ENCODE data around the gene HS2ST1. TPM values are rescaled to one million over a fixed set of nuclear protein-coding genes. Genes with fewer than 3 reads are reported as not detected.

The HS2ST1 gene
- polyA plus RNA-seq, 3 donors = 2.6 to 6.0 (median 4.2) TPM

DNA sequence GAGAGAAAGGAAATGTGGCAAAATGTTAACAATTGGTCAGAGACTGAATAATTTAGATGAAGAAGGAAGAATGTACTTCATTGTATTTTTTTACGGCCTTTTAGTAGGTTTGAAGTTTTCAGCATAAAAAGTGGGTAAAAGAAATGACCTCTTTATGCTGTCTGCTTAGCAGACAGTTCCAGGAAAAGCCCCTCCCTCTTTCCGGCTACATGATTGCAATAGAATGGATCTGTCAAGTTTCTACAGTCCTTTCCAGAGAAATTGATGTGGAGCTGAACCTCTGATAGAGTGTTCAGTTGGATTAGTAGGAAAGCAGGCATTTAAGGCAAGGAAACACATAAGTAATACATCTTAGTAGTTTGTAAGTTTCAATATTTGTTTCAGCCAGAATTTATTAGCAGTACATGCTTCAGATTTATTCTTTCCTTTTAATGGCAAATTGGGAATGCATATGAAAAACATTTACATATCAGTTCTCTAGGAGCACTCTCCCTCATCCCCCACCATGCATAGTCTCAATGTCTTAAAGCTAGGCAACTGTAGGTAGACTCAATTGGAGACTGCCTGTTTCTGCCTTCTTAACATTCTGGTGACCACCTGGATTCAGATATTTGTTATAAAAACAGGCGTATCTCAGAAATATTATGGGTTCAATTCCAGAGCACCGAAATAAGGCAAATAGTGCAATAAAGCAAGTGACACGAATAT lies 36.4 kb downstream of the HS2ST1 start:
- H4K20me1 ChIP-seq (ENCODE audit: insufficient read depth, low read length) = no peaks in the 10 kb centered on the region
- H3K9me3 ChIP-seq (replicated peaks in 1 of 2; ENCODE audit: control insufficient read depth in 1 of 2, insufficient read depth in 1 of 2, low read length in 2 of 2) = no peaks in the 10 kb centered on the region
- no peaks in the 10 kb centered on the region for H3K36me3 ChIP-seq (replicated peaks in 1 of 2; ENCODE audit: control insufficient read depth in 1 of 2, insufficient read depth in 2 of 2, low read length in 2 of 2)
- 100% methylated on average over 1 of the region's 5 CpGs for WGBS (ENCODE audit: insufficient coverage)
- H3K9ac ChIP-seq (ENCODE audit: insufficient read depth, low read length, poor library complexity, severe bottlenecking) = no peak overlapping the region
- no peak overlapping the region for H3K27ac Mint-ChIP-seq
- intact Hi-C loops (cut with micrococcal nuclease) = no loop called here
- no peak for TF ChIP-seq CTCF (IDR thresholded peaks at IDR 0.05)
- no peak overlapping the region for H3K4me3 Mint-ChIP-seq
- H3K4me3 ChIP-seq (replicated peaks in 1 of 3; ENCODE audit: low read depth in 2 of 3, low read length in 3 of 3) = no peak overlapping the region
- H3K36me3 Mint-ChIP-seq = no peaks in the 10 kb centered on the region
- H3K4me2 ChIP-seq (replicated peaks; ENCODE audit: extremely low read depth, low read length, poor library complexity, severe bottlenecking) = no peak overlapping the region
- H3K9me3 Mint-ChIP-seq = no peaks in the 10 kb centered on the region
- H3K4me1 ChIP-seq (ENCODE audit: control insufficient read depth in 1 of 2, insufficient read depth in 2 of 2, low read length in 2 of 2) = no peaks in the 10 kb centered on the region
- H2AFZ ChIP-seq (ENCODE audit: insufficient read depth, low read depth, low read length, poor library complexity, severe bottlenecking) = no peak overlapping the region
- no peak for DNase-seq
- H3K27me3 Mint-ChIP-seq (ENCODE audit: low read depth in 3 of 3) = peaks cover 0 to 2% (median 0%) of the 10 kb centered on the region in 3 donors
- H3K4me1 Mint-ChIP-seq = no peaks in the 10 kb centered on the region
- H3K27me3 ChIP-seq (ENCODE audit: control insufficient read depth in 2 of 2, insufficient read depth in 2 of 2, low read length in 2 of 2) = no peaks in the 10 kb centered on the region
- H3K27ac ChIP-seq (ENCODE audit: low read depth in 1 of 2, low read length in 2 of 2) = no peak overlapping the region
- no peaks in the 10 kb centered on the region for H3K79me2 ChIP-seq (ENCODE audit: insufficient read depth, low read length)

GRCh38 chr1:86951430-86951829 lies 37.0 kb downstream of the HS2ST1 start:
- Histone ChIP-seq H3K27ac (ENCODE audit: low read depth in 1 of 2, low read length in 2 of 2) (no peak overlapping the region), H3K36me3 (replicated peaks in 1 of 2; ENCODE audit: control insufficient read depth in 1 of 2, insufficient read depth in 2 of 2, low read length in 2 of 2) (no peaks in the 10 kb centered on the region), H3K9me3 (replicated peaks in 1 of 2; ENCODE audit: control insufficient read depth in 1 of 2, insufficient read depth in 1 of 2, low read length in 2 of 2) (no peaks in the 10 kb centered on the region), H3K4me1 (ENCODE audit: control insufficient read depth in 1 of 2, insufficient read depth in 2 of 2, low read length in 2 of 2) (no peaks in the 10 kb centered on the region), H3K4me2 (replicated peaks; ENCODE audit: extremely low read depth, low read length, poor library complexity, severe bottlenecking) (no peak overlapping the region), H3K9ac (ENCODE audit: insufficient read depth, low read length, poor library complexity, severe bottlenecking) (no peak overlapping the region), H3K79me2 (ENCODE audit: insufficient read depth, low read length) (no peaks in the 10 kb centered on the region), H3K27me3 (ENCODE audit: control insufficient read depth in 2 of 2, insufficient read depth in 2 of 2, low read length in 2 of 2) (no peaks in the 10 kb centered on the region), H4K20me1 (ENCODE audit: insufficient read depth, low read length) (no peaks in the 10 kb centered on the region), H3K4me3 (replicated peaks in 1 of 3; ENCODE audit: low read depth in 2 of 3, low read length in 3 of 3) (no peak overlapping the region), H2AFZ (ENCODE audit: insufficient read depth, low read depth, low read length, poor library complexity, severe bottlenecking) (no peak overlapping the region)
- no peak for DNase-seq
- TF ChIP-seq CTCF (IDR thresholded peaks at IDR 0.05) = no peak
- no peaks in the 10 kb centered on the region for H3K4me1 Mint-ChIP-seq
- H3K27ac Mint-ChIP-seq = no peak overlapping the region
- WGBS (ENCODE audit: insufficient coverage) = no CpG with 5 or more reads among the region's 1 CpG
- peaks cover 0 to 2% (median 0%) of the 10 kb centered on the region in 3 donors for H3K27me3 Mint-ChIP-seq (ENCODE audit: low read depth in 3 of 3)
- no peaks in the 10 kb centered on the region for H3K36me3 Mint-ChIP-seq
- no peaks in the 10 kb centered on the region for H3K9me3 Mint-ChIP-seq
- no peak overlapping the region for H3K4me3 Mint-ChIP-seq
- intact Hi-C loops (cut with micrococcal nuclease) = no loop called here

All from CD14-positive monocyte (primary cell).